Measurements from ENCODE around the gene DLX5. TPM values are rescaled to one million over a fixed set of nuclear protein-coding genes. Genes with fewer than 3 reads are reported as not detected.

DLX5 gene
- total and polyA plus RNA-seq, 2 donors (not counting 1 experiment from before 2014, with no cell fraction given): not detected

DNA sequence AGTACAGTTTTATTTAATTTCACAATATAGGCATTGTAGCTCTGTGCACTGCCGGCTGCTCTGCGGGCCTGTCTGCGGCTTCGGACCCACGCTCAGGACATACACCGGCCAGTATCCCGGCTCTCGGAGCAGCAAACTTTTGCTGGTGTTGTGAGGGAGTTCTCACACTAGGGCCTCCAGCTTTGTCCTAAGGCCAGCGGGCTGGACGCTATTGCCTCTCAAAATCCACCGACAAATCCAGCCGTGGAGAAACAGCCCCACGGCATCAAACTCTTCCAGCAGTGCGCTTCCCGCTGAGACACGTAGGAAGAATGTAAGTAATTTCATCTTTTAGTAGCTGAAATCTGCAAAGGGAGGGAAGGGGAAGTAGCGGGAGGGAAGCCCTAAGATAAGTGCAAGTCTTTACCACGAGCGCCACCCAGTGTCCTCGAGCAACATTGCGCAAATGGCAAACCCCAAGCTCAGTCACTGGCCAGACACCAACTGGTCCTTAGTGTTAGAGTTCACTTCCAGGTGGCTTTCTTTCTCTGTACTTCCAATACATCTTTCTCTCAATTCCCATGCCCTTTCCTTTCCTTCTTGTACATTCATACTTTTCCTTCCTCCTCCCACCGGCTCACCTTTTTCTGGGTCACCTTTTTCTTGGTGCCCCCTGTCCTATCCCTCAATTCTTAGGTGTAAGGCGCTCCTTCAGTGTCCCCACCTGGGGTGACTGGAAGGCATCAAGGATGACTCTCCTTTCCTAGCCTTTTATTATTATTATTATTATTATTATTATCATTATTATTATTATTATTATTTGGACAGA is 3.0 kb upstream of the DLX5 start:
- under 1% methylated on average over 14 of the region's 23 CpGs for WGBS (ENCODE audit: insufficient coverage)
- peaks cover 77% of the 10 kb centered on the region for H3K27me3 Mint-ChIP-seq
- DNase-seq: peak; percentile 76
- intact Hi-C loops (cut with micrococcal nuclease): loop anchor here (1.0 kb wide), 1 partner anchor 1111 kb away; no protein-coding TSS in a partner anchor
- peaks cover 0 to 22% (median 0%) of the 10 kb centered on the region in 3 donors for H3K9me3 ChIP-seq (ENCODE audit: control extremely low read depth in 1 of 3, control insufficient read depth in 2 of 3, insufficient read depth in 1 of 3, low read length in 2 of 3)
- H3K9ac ChIP-seq (ENCODE audit: low read length): peak overlapping the region; percentile 58
- peak overlapping the region; percentile 86 for H3K4me3 Mint-ChIP-seq
- H3K79me2 ChIP-seq (ENCODE audit: control insufficient read depth, insufficient read depth, low read length): no peaks in the 10 kb centered on the region
- peaks cover 0 to 58% (median 39%) of the 10 kb centered on the region in 4 experiments for H3K27me3 ChIP-seq (replicated peaks in 1 of 4; ENCODE audit: control extremely low read depth in 1 of 4, control insufficient read depth in 3 of 4, insufficient read depth in 4 of 4, low read length in 3 of 4)
- H3K4me1 Mint-ChIP-seq: peaks cover 24% of the 10 kb centered on the region
- peaks cover 18 to 28% of the 10 kb centered on the region in 2 donors for H3K4me1 ChIP-seq (ENCODE audit: control insufficient read depth in 2 of 2, insufficient read depth in 2 of 2, low read length in 2 of 2)
- ChIA-PET CTCF (interaction anchor here (0.8 to 2.9 kb wide), 16 partner anchors 8 to 1117 kb away, joined by 3 to 50 read pairs (median 4); no protein-coding TSS in a partner anchor), POLR2A (no interaction called here)
- no peak overlapping the region for H3K27ac ChIP-seq (ENCODE audit: low read length in 2 of 2)
- no peaks in the 10 kb centered on the region for H3K9me3 Mint-ChIP-seq (ENCODE audit: insufficient read depth)
- no peaks in the 10 kb centered on the region for H3K36me3 ChIP-seq (replicated peaks in 1 of 2; ENCODE audit: control extremely low read depth in 1 of 2, control insufficient read depth in 1 of 2, extremely low read depth in 1 of 2, insufficient read depth in 2 of 2, low read length in 1 of 2)
- TF ChIP-seq EZH2 (IDR thresholded peaks at IDR 0.05; ENCODE audit: borderline replicate concordance, insufficient read depth, low read depth, low read length, poor library complexity, severe bottlenecking) (no peak), CTCF (IDR thresholded peaks at IDR 0.05) (peak; percentile 80)
- H2AFZ ChIP-seq (ENCODE audit: insufficient read depth, low read depth, low read length, poor library complexity, severe bottlenecking): peak overlapping the region; percentile 56
- H3K4me3 ChIP-seq (ENCODE audit: control extremely low read depth in 1 of 5, extremely low read depth in 1 of 5, insufficient read depth in 1 of 5, low read depth in 2 of 5, low read length in 4 of 5): peak overlapping the region in 3 of 5 experiments; percentile 30 to 52 (median 32)
- H3K27ac Mint-ChIP-seq: no peak overlapping the region
- peak overlapping the region; percentile 78 for H3K4me2 ChIP-seq (replicated peaks; ENCODE audit: low read depth, low read length, poor library complexity, severe bottlenecking)
- H4K20me1 ChIP-seq (ENCODE audit: control insufficient read depth, insufficient read depth, low read length, poor library complexity, severe bottlenecking): no peaks in the 10 kb centered on the region
- peak; percentile 71 for ATAC-seq (ENCODE audit: low read depth)
